Measurements from ENCODE around the gene POGZ. TPM values are rescaled to one million over a fixed set of nuclear protein-coding genes. Genes with fewer than 3 reads are reported as not detected.
A peak's percentile ranks its signal among the peaks of the same experiment; 100 is the strongest.

The POGZ gene
- total RNA-seq, 1 experiment from 2014 or later: 102 TPM

- Histone ChIP-seq H3K4me1 (ENCODE audit: insufficient read depth, low read length) (no peaks in the 10 kb centered on the region), H3K18ac (ENCODE audit: insufficient read length, low read depth, low read length) (no peak overlapping the region), H3K4me2 (ENCODE audit: insufficient read depth, insufficient read length, low read length) (no peak overlapping the region), H3K27me3 (ENCODE audit: insufficient read depth, low read length) (no peaks in the 10 kb centered on the region), H3T11ph (ENCODE audit: low read length) (no peak overlapping the region), H2BK5ac (ENCODE audit: insufficient read length, low read length) (no peak overlapping the region), H2AFZ (ENCODE audit: low read length) (no peak overlapping the region), H2BK15ac (ENCODE audit: low read depth, low read length) (no peak overlapping the region), H3K79me2 (ENCODE audit: insufficient read depth, low read length) (peaks cover 2% of the 10 kb centered on the region; the same call in 1 of the 2 replicates), H3K9me3 (ENCODE audit: control insufficient read depth, low read depth, low read length) (no peaks in the 10 kb centered on the region), H4K20me1 (ENCODE audit: control insufficient read depth, insufficient read depth, insufficient read length) (no peaks in the 10 kb centered on the region), H2BK20ac (ENCODE audit: low read depth, low read length, poor library complexity, severe bottlenecking) (no peak overlapping the region), H4K5ac (ENCODE audit: insufficient read length, low read depth, low read length) (no peak overlapping the region), H2AK5ac (ENCODE audit: insufficient read length, low read length) (no peak overlapping the region), H4K8ac (replicated peaks; ENCODE audit: insufficient read length, low read depth, low read length) (no peak overlapping the region), H4K91ac (ENCODE audit: insufficient read length, low read depth, low read length) (no peak overlapping the region), H3K27ac (ENCODE audit: insufficient read length, low read depth, low read length) (no peak overlapping the region), H3K14ac (ENCODE audit: insufficient read depth, low read length) (no peak overlapping the region), H3K79me1 (ENCODE audit: insufficient read depth, low read depth, low read length, poor library complexity, severe bottlenecking) (no peaks in the 10 kb centered on the region), H3K9ac (ENCODE audit: extremely low read depth, insufficient read length, low read length) (no peak overlapping the region), H3K23ac (ENCODE audit: insufficient read length, low read depth, low read length) (no peak overlapping the region), H3K56ac (ENCODE audit: insufficient read length, low read depth, low read length) (no peak overlapping the region), H2BK120ac (ENCODE audit: low read depth, low read length, poor library complexity, severe bottlenecking) (no peak overlapping the region), H3K23me2 (ENCODE audit: insufficient read length, low read depth, low read length, poor library complexity, severe bottlenecking) (no peaks in the 10 kb centered on the region), H2BK12ac (ENCODE audit: insufficient read length, low read depth, low read length) (no peak overlapping the region), H3K4ac (ENCODE audit: low read depth, low read length) (no peak overlapping the region)
- Mint-ChIP-seq H3K9me3 (no peaks in the 10 kb centered on the region), H3K27ac (peak overlapping the region; percentile 2 to 78 (median 63); a peak in 2 of 7 replicates), H3K4me3 (no peak overlapping the region), H3K36me3 (ENCODE audit: insufficient read depth in 1 of 3, low read depth in 3 of 3) (peaks cover 50 to 96% (median 87%) of the 10 kb centered on the region in 3 experiments; a peak in 6 of 7 replicates), H3K4me1 (peaks cover 6 to 7% of the 10 kb centered on the region in 2 experiments), H3K27me3 (ENCODE audit: low read depth) (no peaks in the 10 kb centered on the region; the same call in 1 of the 2 replicates)
- TF ChIP-seq CTCF (conservative IDR thresholded peaks at IDR 0.05): no peak
- no peak for DNase-seq
- WGBS (ENCODE audit: extremely low coverage, insufficient read length, low lambda C conversion rate): no CpG with 5 or more reads among the region's 13 CpGs
Measured at GRCh38 chr1:151405187-151405951, 53.9 kb downstream of the POGZ start.

Data from H9 (cell line).